NCI-H82 treated with DMSO at 0.1 percent for 48 hours (cell line): ENCODE data around the gene PTPRN2.

Experiments used
- DNase-seq: peaks from one replicate; lab custom pipeline; 2025; ENCODE audit not compliant: unreplicated experiment; lab: John Stamatoyannopoulos, UW

Gene PTPRN2

GRCh38 chr7:158085741-158086695, 501.6 kb downstream of the PTPRN2 start:
- DNase-seq: no peak

- DNase-seq: no peak
Measured at GRCh38 chr7:158084555-158084954, 503.1 kb downstream of the PTPRN2 start.

GRCh38 chr7:158083526-158084310, 503.9 kb downstream of the PTPRN2 start:
- DNase-seq: no peak

- DNase-seq: no peak
Measured at GRCh38 chr7:158082761-158083160, 504.9 kb downstream of the PTPRN2 start.

- no peak for DNase-seq
Measured at GRCh38 chr7:158080899-158081445, 506.7 kb downstream of the PTPRN2 start.

- no peak for DNase-seq
Measured at GRCh38 chr7:158077934-158078910, 509.4 kb downstream of the PTPRN2 start.

GRCh38 chr7:158077151-158077840, 510.3 kb downstream of the PTPRN2 start:
- DNase-seq: no peak

GRCh38 chr7:158076656-158077055, 511.0 kb downstream of the PTPRN2 start:
- no peak for DNase-seq

- DNase-seq: no peak
Measured at GRCh38 chr7:158076215-158076614, 511.4 kb downstream of the PTPRN2 start.

GRCh38 chr7:158075633-158076001, 512.0 kb downstream of the PTPRN2 start:
- DNase-seq: no peak

- no peak for DNase-seq
Measured at GRCh38 chr7:158074896-158075632, 512.6 kb downstream of the PTPRN2 start.

- DNase-seq: no peak
Measured at GRCh38 chr7:158073845-158074840, 513.5 kb downstream of the PTPRN2 start.

GRCh38 chr7:158072991-158073730, 514.5 kb downstream of the PTPRN2 start:
- DNase-seq: no peak

GRCh38 chr7:158070222-158070920, 517.3 kb downstream of the PTPRN2 start:
- DNase-seq: no peak

GRCh38 chr7:158068853-158069252, 518.8 kb downstream of the PTPRN2 start:
- DNase-seq: no peak

- DNase-seq: no peak
Measured at GRCh38 chr7:158067931-158068482, 519.6 kb downstream of the PTPRN2 start.
